B cell (primary cell): ENCODE results near the gene KDM5A. TPM values are rescaled to one million over a fixed set of nuclear protein-coding genes. Genes with fewer than 3 reads are reported as not detected.

ENCODE experiments used
- ATAC-seq: fragments of 200-7000 bp; cut with Tn5 transposase; one replicate; pipeline ENCODE4 v1.10.0; 2021; ENCODE audit warnings: low read depth, mild to moderate bottlenecking, moderate number of reproducible peaks, moderate library complexity
- CTCF ChIA-PET: fragments of 350-600 bp; sonication (Branson Sonifier 250); formaldehyde crosslinking; loops from one replicate; lab custom pipeline; 2021; ENCODE audit warnings: antibody characterized with exemption, inconsistent platforms; lab: Charles Lee
- POLR2A ChIA-PET: fragments of 350-600 bp; sonication (Branson Sonifier 250); formaldehyde crosslinking; loops from one replicate; lab custom pipeline; 2021; ENCODE audit warnings: antibody characterized with exemption; lab: Charles Lee
- DNase-seq: peaks from one replicate; pipeline ENCODE4 v3.0.0; 2013
- H2AFZ ChIP-seq: 2 replicates; pipeline ENCODE4 v1.6.1; 2012; ENCODE audit warnings: mild to moderate bottlenecking, low read depth, low read length; ENCODE audit not compliant: insufficient read depth, poor library complexity, severe bottlenecking
- H3K27ac ChIP-seq, 2 donors: 1 replicate in 1 of 2; 2 replicates in 1 of 2; pipeline ENCODE4 v1.5.1; 2012 to 2013; ENCODE audit warnings: low read length in 2 of 2, mild to moderate bottlenecking in 2 of 2, moderate library complexity in 1 of 2
- H3K27me3 ChIP-seq, 4 experiments: fragments of 200-600 bp in 1 of 4; sonication (generic) in 1 of 4; replicated peaks in 1 of 4; 1 replicate in 2 of 4; 2 replicates in 2 of 4; pipeline versions ENCODE4 v1.6.1 to v1.7.0; 2013 to 2016; ENCODE audit warnings: low read length in 3 of 4, mild to moderate bottlenecking in 2 of 4, mixed read lengths in 1 of 4, moderate library complexity in 1 of 4; ENCODE audit not compliant: insufficient read depth in 4 of 4, control insufficient read depth in 3 of 4; ENCODE audit errors: control extremely low read depth in 1 of 4
- H3K36me3 ChIP-seq, 2 experiments: replicated peaks in 1 of 2; 1 replicate in 1 of 2; 2 replicates in 1 of 2; pipeline versions ENCODE4 v1.6.1 to v1.7.1; 2013; ENCODE audit warnings: low read length in 1 of 2; ENCODE audit not compliant: insufficient read depth in 2 of 2, control insufficient read depth in 1 of 2; ENCODE audit errors: control extremely low read depth in 1 of 2, extremely low read depth in 1 of 2
- H3K4me1 ChIP-seq, 2 donors: fragments of 200-600 bp in 1 of 2; sonication (generic) in 1 of 2; 1 replicate in 1 of 2; 2 replicates in 1 of 2; pipeline versions ENCODE4 v1.5.1 to v1.6.1; 2013 to 2017; ENCODE audit warnings: low read length in 2 of 2; ENCODE audit not compliant: control insufficient read depth in 2 of 2, insufficient read depth in 2 of 2
- H3K4me2 ChIP-seq: replicated peaks from 2 replicates; pipeline ENCODE3; 2012; ENCODE audit warnings: mild to moderate bottlenecking, low read depth, low read length; ENCODE audit not compliant: poor library complexity, severe bottlenecking
- H3K4me3 ChIP-seq, 5 experiments: fragments of 200-600 bp in 1 of 5; sonication (generic) in 1 of 5; 1 replicate in 3 of 5; 2 replicates in 2 of 5; pipeline versions ENCODE4 v1.5.1 to v1.7.0; 2011 to 2016; ENCODE audit warnings: low read length in 4 of 5, mild to moderate bottlenecking in 4 of 5, low read depth in 2 of 5, control low read depth in 1 of 5, moderate library complexity in 1 of 5; ENCODE audit not compliant: insufficient read depth in 1 of 5; ENCODE audit errors: control extremely low read depth in 1 of 5, extremely low read depth in 1 of 5
- H3K79me2 ChIP-seq: fragments of 200-600 bp; sonication (generic); one replicate; pipeline ENCODE4 v1.6.0; 2016; ENCODE audit warnings: low read length; ENCODE audit not compliant: control insufficient read depth, insufficient read depth
- H3K9ac ChIP-seq: fragments of 200-600 bp; sonication (generic); 2 replicates; pipeline ENCODE4 v1.6.1; 2017; ENCODE audit warnings: mild to moderate bottlenecking, low read length, moderate library complexity
- H3K9me3 ChIP-seq, 3 donors: one replicate each; pipeline versions ENCODE4 v1.6.1 to v1.7.1; 2013; ENCODE audit warnings: low read length in 2 of 3; ENCODE audit not compliant: control insufficient read depth in 2 of 3, insufficient read depth in 1 of 3; ENCODE audit errors: control extremely low read depth in 1 of 3
- H4K20me1 ChIP-seq: 2 replicates; pipeline ENCODE4 v1.6.0; 2012; ENCODE audit warnings: mild to moderate bottlenecking, low read length; ENCODE audit not compliant: insufficient read depth, control insufficient read depth, poor library complexity, severe bottlenecking
- H3K27ac Mint-ChIP-seq: one replicate; pipeline ENCODE4 v1.8.0; 2021; ENCODE audit warnings: mixed read lengths
- H3K27me3 Mint-ChIP-seq: one replicate; pipeline ENCODE4 v1.8.0; 2021; ENCODE audit warnings: mixed read lengths
- H3K4me1 Mint-ChIP-seq: one replicate; pipeline ENCODE4 v1.8.0; 2021; ENCODE audit warnings: mixed read lengths
- H3K4me3 Mint-ChIP-seq: one replicate; pipeline ENCODE4 v1.8.0; 2021; ENCODE audit warnings: mixed read lengths
- H3K9me3 Mint-ChIP-seq: one replicate; pipeline ENCODE4 v1.8.0; 2022; ENCODE audit warnings: mixed read lengths; ENCODE audit not compliant: insufficient read depth
- CTCF ChIP-seq: fragments of 200-600 bp; IDR thresholded peaks from one replicate; pipeline ENCODE4 v1.8.0; 2022; ENCODE audit warnings: antibody characterized with exemption, mild to moderate bottlenecking
- EZH2 ChIP-seq: IDR thresholded peaks from 2 replicates; pipeline ENCODE4 v1.6.1; 2012; ENCODE audit warnings: borderline replicate concordance, low read depth, mild to moderate bottlenecking, moderate library complexity, low read length; ENCODE audit not compliant: insufficient read depth, poor library complexity, severe bottlenecking
- WGBS: methylation state at CpG from one replicate; pipeline ENCODE4 v1.1.5; 2013; ENCODE audit warnings: missing lambda C conversion rate; ENCODE audit not compliant: insufficient coverage; 5-methylcytosine and 5-hydroxymethylcytosine counted together
- intact Hi-C: fragments of 100-400 bp; cut with micrococcal nuclease; formaldehyde crosslinking; loops from one replicate; pipeline ENCODE4 v1.10.0; 2022
- polyA plus RNA-seq: library from polyadenylated mRNA; depleted of rRNA; stranded (reverse); fragments of >200 nt; gene quantifications from 2 replicates; pipeline ENCODE4 v1.2.3, GENCODE V29; 2012
- total RNA-seq, 2 donors: library from RNA; stranded (reverse); fragments of 120-200 nt in 1 of 2; gene quantifications; 1 replicate in 1 of 2; 2 replicates in 1 of 2; pipeline versions ENCODE4 v1.2.3 to v1.2.4, GENCODE V29; 2013 to 2022

KDM5A gene
- total and polyA plus RNA-seq, 2 donors (not counting 1 experiment from before 2014, with no cell fraction given), result 13.0 to 171 TPM

DNA sequence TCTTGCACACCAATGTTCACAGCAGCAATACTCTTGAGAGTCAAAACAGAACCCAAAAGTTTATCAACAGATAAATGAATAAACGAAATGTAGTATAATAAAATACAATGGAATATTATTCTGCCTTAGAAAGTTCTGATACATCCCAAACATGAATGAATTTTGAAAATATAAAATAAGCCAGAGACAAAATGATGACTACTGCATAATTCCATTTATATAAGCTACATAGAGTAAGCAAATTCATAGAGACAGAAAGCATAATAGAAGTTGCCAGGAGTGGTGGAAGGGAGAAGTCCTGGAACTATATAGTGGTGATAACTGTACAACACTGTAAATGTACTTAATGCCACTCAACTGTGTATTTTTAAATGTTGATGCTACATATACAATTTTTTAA, 21.1 kb downstream of the KDM5A start:
- no CpG with 5 or more reads among the region's 1 CpG for WGBS
- Histone ChIP-seq H3K79me2 (peaks cover 6% of the 10 kb centered on the region), H2AFZ (no peak overlapping the region), H3K27ac (no peak overlapping the region), H3K4me3 (no peak overlapping the region), H3K4me2 (no peak overlapping the region), H3K27me3 (no peaks in the 10 kb centered on the region), H3K9me3 (peaks cover 1 to 11% (median 3%) of the 10 kb centered on the region in 3 donors), H4K20me1 (peaks cover 15% of the 10 kb centered on the region), H3K4me1 (no peaks in the 10 kb centered on the region), H3K36me3 (peaks cover 20 to 58% of the 10 kb centered on the region in 2 experiments), H3K9ac (no peak overlapping the region)
- H3K27ac Mint-ChIP-seq, result no peak overlapping the region
- intact Hi-C loops, result loop anchor here (10.0 kb wide), 1 partner anchor 53 kb away; no protein-coding TSS in a partner anchor
- CTCF ChIA-PET, result no interaction called here
- TF ChIP-seq EZH2 (no peak), CTCF (no peak)
- H3K9me3 Mint-ChIP-seq, result peaks cover 3% of the 10 kb centered on the region
- H3K27me3 Mint-ChIP-seq, result no peaks in the 10 kb centered on the region
- no peak overlapping the region for H3K4me3 Mint-ChIP-seq
- ATAC-seq, result no peak
- H3K4me1 Mint-ChIP-seq, result no peaks in the 10 kb centered on the region
- DNase-seq, result no peak
- POLR2A ChIA-PET, result no interaction called here

DNA sequence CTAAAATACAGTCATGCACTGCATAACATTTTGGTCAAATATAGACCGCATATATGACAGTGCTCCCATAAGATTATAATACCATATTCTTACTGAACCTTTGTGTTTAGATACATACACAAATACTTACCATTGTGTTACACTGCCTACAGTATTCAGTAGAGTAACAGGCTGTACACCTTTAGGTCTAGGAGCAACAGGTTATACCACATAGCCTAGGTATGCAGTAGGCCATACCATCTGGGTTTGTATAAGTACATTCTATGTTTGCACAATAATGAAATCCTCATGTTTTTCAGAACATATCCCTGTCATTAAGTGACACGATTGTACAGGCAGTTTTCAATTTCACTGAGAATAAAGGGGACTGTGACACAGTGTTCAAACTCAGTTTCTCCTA, 22.3 kb downstream of the KDM5A start:
- CTCF ChIA-PET, result no interaction called here
- WGBS, result no CpG with 5 or more reads among the region's 2 CpGs
- no peaks in the 10 kb centered on the region for H3K4me1 ChIP-seq

More for the DNA sequence above, 22.3 kb downstream of the KDM5A start:
- no peak overlapping the region for H3K27ac ChIP-seq
- no peak overlapping the region for H3K9ac ChIP-seq
- ATAC-seq (no peak), DNase-seq (no peak)
- no peak overlapping the region for H3K4me3 ChIP-seq
- peaks cover 23 to 69% of the 10 kb centered on the region in 2 experiments for H3K36me3 ChIP-seq
- intact Hi-C loops, result loop anchor here (10.0 kb wide), 1 partner anchor 52 kb away; no protein-coding TSS in a partner anchor
- Mint-ChIP-seq H3K27me3 (no peaks in the 10 kb centered on the region), H3K4me1 (no peaks in the 10 kb centered on the region), H3K27ac (no peak overlapping the region), H3K9me3 (peaks cover 3% of the 10 kb centered on the region), H3K4me3 (no peak overlapping the region)
- POLR2A ChIA-PET, result no interaction called here
- peaks cover 12% of the 10 kb centered on the region for H3K79me2 ChIP-seq
- peaks cover 1 to 11% (median 3%) of the 10 kb centered on the region in 3 donors for H3K9me3 ChIP-seq
- no peak overlapping the region for H2AFZ ChIP-seq
- H4K20me1 ChIP-seq, result peaks cover 15% of the 10 kb centered on the region
- TF ChIP-seq EZH2, result no peak
- TF ChIP-seq CTCF, result no peak
- H3K27me3 ChIP-seq, result no peaks in the 10 kb centered on the region
- H3K4me2 ChIP-seq, result no peak overlapping the region
